GM18517 (cell line): ENCODE data around the gene MREG.

ENCODE experiments used
- ATAC-seq: cut with Tn5 transposase; IDR thresholded peaks from one replicate; pipeline ENCODE4 v1.9.1; 2021; ENCODE audit warnings: mild to moderate bottlenecking, moderate library complexity; ENCODE audit not compliant: unreplicated experiment

MREG gene, protein sequence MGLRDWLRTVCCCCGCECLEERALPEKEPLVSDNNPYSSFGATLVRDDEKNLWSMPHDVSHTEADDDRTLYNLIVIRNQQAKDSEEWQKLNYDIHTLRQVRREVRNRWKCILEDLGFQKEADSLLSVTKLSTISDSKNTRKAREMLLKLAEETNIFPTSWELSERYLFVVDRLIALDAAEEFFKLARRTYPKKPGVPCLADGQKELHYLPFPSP

DNA sequence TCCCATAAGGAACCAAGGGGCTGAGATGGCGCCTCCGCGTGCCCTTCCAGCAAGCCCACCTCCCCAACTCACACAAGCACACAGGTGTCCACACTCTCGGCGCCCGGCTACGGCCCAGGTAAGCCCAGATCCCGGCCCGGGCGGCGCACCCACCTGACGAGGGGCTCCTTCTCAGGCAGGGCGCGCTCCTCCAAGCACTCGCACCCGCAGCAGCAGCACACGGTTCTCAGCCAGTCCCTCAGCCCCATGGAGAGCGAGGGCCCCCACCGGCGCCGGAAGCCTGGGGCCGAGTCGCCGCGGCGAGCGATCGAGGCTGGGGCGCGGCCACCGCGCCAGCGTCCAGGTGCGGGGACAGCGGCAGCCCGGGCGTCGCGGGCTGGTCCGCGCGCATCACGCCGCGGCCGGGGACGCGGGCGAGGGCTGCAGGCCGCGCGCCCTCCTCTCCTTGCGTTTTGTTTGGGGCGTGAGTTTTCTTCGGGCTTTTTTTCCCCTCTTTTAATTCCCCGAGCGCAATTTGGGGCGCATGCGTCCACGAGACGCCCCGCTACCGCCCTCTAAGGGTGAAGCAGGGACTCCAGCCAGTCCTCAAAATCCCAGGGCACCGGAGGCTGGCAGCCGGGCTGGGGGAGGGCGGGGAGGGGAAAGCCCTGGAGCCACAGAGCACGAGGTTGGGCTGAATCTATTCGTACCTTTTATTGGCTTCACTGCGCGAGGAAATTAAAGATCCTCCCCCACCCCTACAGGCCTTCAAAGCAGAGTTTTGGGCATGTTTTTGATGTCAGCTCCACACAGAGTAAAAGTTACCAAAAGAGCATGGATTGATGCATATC, at the start of gene MREG:
Gene MREG, minus strand, starts transcription at position 472 of the 830 bp plus-strand sequence. Its CDS starts 224 bp downstream, at position 248.
- peak; percentile 43 for ATAC-seq

DNA sequence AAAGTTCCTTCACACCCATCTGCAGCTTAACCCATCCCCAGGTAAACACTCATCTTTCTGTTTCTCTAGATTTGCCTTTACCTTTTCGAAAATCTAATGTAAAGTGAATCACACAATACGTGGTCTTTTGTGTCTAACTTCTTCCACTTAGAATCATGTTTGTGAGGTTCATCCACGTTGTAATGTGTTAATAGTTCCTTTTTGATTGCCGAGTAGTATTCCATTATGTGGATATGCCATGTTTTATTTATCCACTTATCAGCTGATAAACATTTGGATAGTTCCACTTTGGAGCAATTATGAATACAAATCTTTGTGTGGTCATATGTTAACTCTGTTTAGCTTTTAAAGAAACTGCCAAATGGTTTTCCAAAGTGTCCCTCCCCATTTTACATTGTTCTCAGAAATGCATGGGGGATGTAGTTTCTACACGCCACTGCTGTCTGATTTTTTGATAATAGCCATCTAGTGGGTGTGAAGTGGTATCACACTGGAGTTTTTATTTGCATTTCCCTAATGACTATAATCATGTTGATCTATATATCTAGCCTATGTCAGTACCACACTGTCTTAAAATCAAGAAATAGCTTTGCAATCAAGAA, 46.0 kb upstream of the MREG start:
- ATAC-seq = no peak

GRCh38 chr2:216057688-216058193, 44.4 kb upstream of the MREG start:
- ATAC-seq = peak; percentile 81

- peak; percentile 58 for ATAC-seq
Observed at GRCh38 chr2:216056739-216057138, 43.4 kb upstream of the MREG start.

DNA sequence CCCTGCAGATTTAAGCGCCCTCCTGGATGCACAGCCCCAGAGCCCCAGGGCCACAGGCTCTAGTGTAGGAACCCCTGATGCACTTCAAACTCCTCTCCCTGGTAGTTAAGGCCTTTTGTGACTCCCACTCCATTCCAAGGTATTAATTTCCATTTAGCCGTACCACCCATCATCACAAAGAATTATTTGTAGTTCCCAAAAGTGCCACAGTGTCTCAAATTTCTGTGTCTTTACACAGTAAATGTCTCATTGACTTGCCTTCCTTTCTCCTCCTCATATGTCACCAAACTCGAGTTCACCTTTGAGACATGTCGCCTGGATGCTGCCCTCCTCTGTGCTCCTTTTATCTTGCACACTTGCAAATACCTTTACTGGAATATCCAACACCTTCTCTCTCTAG, 42.3 kb upstream of the MREG start:
- ATAC-seq = no peak

DNA sequence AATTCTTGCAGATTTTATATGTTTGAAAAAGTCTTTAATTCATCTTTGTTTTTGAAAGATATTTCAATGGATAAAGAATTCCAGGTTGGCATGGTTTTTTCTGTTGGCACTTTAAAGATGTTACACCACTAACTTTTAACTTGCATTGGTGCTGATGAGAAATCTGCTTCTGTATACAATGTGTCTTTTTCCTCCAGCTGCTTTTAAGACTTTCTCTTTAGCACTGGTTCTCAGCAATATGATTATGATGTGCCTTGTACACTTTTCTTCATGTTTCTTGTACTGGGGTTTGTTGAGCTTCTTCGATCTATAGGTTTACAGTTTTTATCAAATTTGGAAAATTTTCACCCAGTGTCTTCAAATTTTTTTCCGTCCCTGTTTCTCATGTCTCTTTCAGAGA, 39.1 kb upstream of the MREG start:
- ATAC-seq = no peak

DNA sequence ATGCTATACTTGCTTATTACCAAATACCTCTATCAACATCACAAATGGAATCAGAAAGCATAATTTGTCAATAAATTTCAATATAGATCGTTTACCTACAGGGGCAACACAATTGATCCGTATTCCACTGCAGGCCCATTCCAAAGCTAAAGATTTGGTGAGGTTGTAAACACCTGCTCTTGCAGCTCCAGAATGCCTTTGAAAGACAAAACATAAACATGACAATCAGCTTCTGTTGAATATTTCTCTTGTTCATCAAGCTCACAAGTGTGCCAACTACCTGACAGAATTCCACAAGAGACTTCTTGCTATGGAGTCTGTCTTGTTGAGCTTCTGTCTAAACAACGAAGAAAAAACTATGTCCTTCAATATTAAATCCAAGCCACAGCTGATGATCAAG, 38.0 kb upstream of the MREG start:
- no peak for ATAC-seq

DNA sequence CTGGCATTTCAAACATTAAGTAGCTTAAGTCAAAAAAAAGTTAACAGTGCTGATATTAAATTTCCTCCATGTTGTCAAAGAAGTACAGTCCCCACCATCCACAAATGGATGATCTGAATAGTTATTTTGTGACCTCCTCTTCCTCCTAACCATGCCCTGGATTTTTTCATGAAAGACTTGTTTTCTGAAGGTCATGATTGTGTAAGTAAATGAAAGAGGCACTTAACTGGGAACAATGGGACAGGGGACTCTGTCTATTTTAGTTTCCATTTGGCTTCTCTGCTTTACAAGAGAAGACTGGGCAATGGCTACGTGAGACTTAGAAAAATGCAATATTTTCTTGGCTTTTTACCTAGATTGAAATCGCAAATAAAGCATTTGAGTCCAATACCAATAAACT, 36.1 kb upstream of the MREG start:
- no peak for ATAC-seq

- ATAC-seq = no peak
Observed at GRCh38 chr2:216047397-216047796, 34.0 kb upstream of the MREG start.

- ATAC-seq = peak; percentile 94
Observed at GRCh38 chr2:216044883-216045486, 31.6 kb upstream of the MREG start.

GRCh38 chr2:216043949-216044348, 30.6 kb upstream of the MREG start:
- ATAC-seq = no peak

DNA sequence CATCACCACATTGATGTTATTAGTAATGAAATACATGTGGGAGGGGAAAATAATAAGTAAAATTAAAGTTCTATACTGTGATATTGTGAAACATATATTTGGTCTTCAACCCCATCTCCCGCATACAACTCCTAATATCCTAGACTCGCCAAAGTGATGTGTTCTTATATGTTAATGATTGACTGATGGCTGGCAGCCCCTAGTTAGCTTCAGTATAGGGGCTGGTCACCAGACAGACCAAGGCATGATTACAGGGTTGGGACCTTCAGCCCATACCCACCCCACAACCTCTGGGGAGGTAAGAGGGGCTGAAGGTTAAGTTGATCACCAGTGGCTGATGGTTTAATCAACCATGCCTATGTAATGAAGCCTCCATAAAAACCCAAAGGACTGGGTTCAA, 28.1 kb upstream of the MREG start:
- ATAC-seq = no peak

DNA sequence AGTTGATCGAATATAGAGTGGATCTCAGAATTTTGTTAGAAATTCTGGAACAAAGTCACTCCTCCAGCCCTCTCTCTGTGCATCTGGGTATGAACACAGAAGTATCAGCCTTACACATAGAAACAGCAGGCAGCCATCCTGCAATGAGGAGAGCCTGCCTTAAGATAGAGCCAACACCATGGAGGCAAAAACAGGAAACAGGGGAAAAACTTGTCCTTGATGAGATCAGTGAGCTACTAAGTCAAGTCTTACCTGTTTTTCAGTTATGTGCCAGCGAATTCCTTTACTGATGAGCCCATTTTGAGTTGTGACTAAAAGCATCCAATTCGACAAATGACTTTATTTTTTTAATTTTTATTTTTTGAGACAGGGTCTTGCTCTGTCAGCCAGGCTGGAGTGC, 26.6 kb upstream of the MREG start:
- ATAC-seq = no peak

- ATAC-seq = no peak
Observed at GRCh38 chr2:216034065-216034464, 20.7 kb upstream of the MREG start.

DNA sequence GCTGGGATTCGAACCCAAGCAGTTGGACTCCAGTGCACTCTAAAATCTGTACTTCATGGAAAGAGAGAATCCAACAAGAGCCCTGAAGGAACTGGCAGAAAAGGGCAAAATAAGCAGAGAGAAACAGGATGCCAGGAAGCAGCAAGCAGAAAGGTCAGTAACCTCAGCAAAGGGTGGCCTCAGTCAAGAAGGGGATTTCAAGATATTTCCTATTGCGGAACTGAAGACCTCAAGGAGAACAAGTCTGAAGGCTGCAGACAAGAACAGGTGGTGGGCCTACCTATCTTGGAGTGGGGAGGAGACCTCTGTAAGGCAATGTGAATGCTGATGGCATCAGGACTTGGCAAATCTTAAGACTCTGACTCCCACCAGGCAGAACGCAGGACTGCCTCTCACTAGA, 20.1 kb upstream of the MREG start:
- ATAC-seq = peak; percentile 40

DNA sequence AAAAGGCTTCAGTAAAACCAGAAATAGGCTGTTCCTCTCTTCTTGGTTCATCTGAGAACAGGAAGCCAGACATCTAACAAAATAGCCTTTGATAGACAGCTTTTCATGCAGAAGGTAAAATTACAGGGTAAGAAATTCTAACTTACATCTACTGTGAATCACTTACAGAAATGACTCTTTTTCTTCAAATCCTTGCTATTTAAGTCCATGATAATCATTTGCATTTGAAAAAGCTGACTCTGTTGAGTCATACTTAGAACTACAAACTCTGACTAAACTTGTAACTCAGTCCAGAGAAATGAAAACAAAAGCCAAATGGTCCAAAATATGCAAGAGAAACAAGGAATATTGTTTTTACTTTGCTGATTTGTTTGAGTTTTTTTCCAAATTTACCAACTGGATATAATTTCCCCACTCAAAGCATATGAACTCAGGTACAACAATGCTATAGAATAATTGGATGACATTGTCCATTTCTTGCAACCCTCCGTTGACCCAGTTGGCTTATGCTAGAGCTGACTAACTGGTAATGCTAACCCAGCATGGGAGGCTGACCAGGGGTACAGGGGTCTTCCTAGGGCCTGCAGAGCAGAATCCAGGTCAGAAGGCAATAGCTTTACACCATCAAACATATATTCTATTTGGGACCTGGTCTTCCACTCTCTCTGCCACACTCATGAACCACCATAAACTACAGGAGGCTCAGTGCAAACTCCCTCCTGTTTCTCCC, 18.8 kb upstream of the MREG start:
- peak; percentile 84 for ATAC-seq

DNA sequence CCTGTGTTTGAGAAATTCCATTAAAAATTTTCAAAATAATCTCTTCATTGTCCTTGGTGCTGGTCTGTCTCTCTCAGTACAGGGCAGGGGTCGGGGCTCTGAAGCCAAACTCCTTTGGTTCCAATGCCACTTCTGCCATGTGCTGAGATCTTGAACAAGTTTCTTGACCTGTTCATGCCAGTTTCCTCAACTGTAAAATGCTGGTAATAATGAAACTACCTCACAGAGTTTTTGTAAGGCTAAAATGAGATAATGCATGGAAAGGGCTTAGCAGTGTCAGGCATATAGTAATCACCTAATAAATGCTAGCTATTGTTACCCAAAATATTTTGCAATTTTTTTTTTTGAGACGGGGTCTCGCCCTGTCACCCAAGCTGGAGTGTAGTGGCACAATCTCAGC, 16.9 kb upstream of the MREG start:
- ATAC-seq = no peak

- ATAC-seq = no peak
Observed at GRCh38 chr2:216029416-216030129, 16.2 kb upstream of the MREG start.

DNA sequence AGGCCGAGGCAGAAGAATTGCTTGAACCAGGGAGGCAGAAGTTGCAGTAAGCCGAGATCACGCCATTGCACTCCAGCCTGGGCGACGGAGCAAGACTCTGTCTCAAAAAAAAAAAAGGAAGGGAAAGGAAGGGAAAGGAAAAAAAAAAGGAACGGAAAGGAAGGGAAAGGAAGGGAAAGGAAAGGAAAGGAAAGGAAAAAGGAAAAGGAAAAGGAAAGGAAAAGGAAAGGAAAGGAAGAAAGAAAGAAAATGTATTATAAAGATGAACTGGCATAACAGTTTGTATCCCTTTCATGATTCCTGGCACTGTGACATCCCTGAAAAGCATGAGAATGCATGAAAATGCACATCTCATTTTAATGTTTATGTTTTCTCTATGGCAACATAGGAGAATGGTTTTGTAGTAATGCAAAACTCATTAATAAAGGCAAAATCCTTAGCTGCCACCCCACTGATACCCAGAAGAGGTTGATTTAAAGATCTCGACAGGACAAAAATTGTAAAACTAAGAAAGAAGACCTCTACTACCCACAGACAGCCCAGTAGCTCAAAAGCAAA, 11.5 kb upstream of the MREG start:
- ATAC-seq = no peak
